ENCODE measurements around the gene C1QTNF12. TPM values are rescaled to one million over a fixed set of nuclear protein-coding genes. Genes with fewer than 3 reads are reported as not detected.
A peak's percentile ranks its signal among the peaks of the same experiment; 100 is the strongest.

Gene C1QTNF12
- total and polyA plus RNA-seq, 5 donors from 2014 or later: 0.39 to 6.2 TPM; not detected in 3

GRCh38 chr1:1212780-1213344 lies 33.7 kb downstream of the C1QTNF12 start:
- H3K27ac ChIP-seq (ENCODE audit: insufficient read depth, low read length, poor library complexity, severe bottlenecking): peak overlapping the region; percentile 84
- Mint-ChIP-seq H3K4me1 (peaks cover 5 to 47% (median 21%) of the 10 kb centered on the region in 4 donors), H3K36me3 (peaks cover 6% of the 10 kb centered on the region), H3K27me3 (peaks cover 14% of the 10 kb centered on the region), H3K27ac (no peak overlapping the region), H3K4me3 (peak overlapping the region; percentile 7 to 65 (median 51)), H3K9me3 (peaks cover 0 to 2% (median 0%) of the 10 kb centered on the region in 7 donors)
- H3K27me3 ChIP-seq (ENCODE audit: control insufficient read depth, insufficient read depth, low read length): no peaks in the 10 kb centered on the region
- H3K4me3 ChIP-seq (ENCODE audit: low read depth, low read length): no peak overlapping the region
- peaks cover 80% of the 10 kb centered on the region for H3K4me1 ChIP-seq (ENCODE audit: control insufficient read depth, insufficient read depth, low read length, poor library complexity, severe bottlenecking)
- peak in 2 of 3 donors; percentile 48 to 68 for DNase-seq
- H3K36me3 ChIP-seq (ENCODE audit: control insufficient read depth, insufficient read depth, low read length): no peaks in the 10 kb centered on the region
- H3K9me3 ChIP-seq (ENCODE audit: control insufficient read depth in 2 of 2, low read length in 2 of 2): no peaks in the 10 kb centered on the region
- peak in 1 of 2 donors; percentile 4 for ATAC-seq (ENCODE audit: low read depth in 2 of 2)

GRCh38 chr1:1211541-1212441 lies 34.7 kb downstream of the C1QTNF12 start:
- Histone ChIP-seq H3K36me3 (ENCODE audit: control insufficient read depth, insufficient read depth, low read length) (no peaks in the 10 kb centered on the region), H3K27ac (ENCODE audit: insufficient read depth, low read length, poor library complexity, severe bottlenecking) (peak overlapping the region; percentile 84), H3K4me1 (ENCODE audit: control insufficient read depth, insufficient read depth, low read length, poor library complexity, severe bottlenecking) (peaks cover 83% of the 10 kb centered on the region), H3K9me3 (ENCODE audit: control insufficient read depth in 2 of 2, low read length in 2 of 2) (no peaks in the 10 kb centered on the region), H3K4me3 (ENCODE audit: low read depth, low read length) (no peak overlapping the region), H3K27me3 (ENCODE audit: control insufficient read depth, insufficient read depth, low read length) (no peaks in the 10 kb centered on the region)
- peak overlapping the region in 1 of 3 donors; percentile 26 for H3K27ac Mint-ChIP-seq
- peaks cover 4 to 46% (median 21%) of the 10 kb centered on the region in 4 donors for H3K4me1 Mint-ChIP-seq
- DNase-seq (peak in 1 of 3 donors; percentile 2), ATAC-seq (ENCODE audit: low read depth in 2 of 2) (no peak)
- peak overlapping the region in 3 of 4 donors; percentile 32 to 56 (median 55) for H3K4me3 Mint-ChIP-seq
- H3K36me3 Mint-ChIP-seq: peaks cover 4% of the 10 kb centered on the region
- H3K9me3 Mint-ChIP-seq: peaks cover 0 to 2% (median 0%) of the 10 kb centered on the region in 7 donors
- H3K27me3 Mint-ChIP-seq: peaks cover 13% of the 10 kb centered on the region

GRCh38 chr1:1210726-1211540 lies 35.6 kb downstream of the C1QTNF12 start:
- H3K27me3 Mint-ChIP-seq: peaks cover 7% of the 10 kb centered on the region
- no peaks in the 10 kb centered on the region for H3K27me3 ChIP-seq (ENCODE audit: control insufficient read depth, insufficient read depth, low read length)
- H3K27ac Mint-ChIP-seq: peak overlapping the region in 1 of 3 donors; percentile 25
- H3K9me3 ChIP-seq (ENCODE audit: control insufficient read depth in 2 of 2, low read length in 2 of 2): no peaks in the 10 kb centered on the region
- H3K9me3 Mint-ChIP-seq: no peaks in the 10 kb centered on the region
- peak overlapping the region; percentile 41 to 83 (median 70) for H3K4me3 Mint-ChIP-seq
- ATAC-seq (ENCODE audit: low read depth in 2 of 2) (no peak), DNase-seq (peak in 1 of 3 donors; percentile 1)
- no peak overlapping the region for H3K27ac ChIP-seq (ENCODE audit: insufficient read depth, low read length, poor library complexity, severe bottlenecking)
- no peaks in the 10 kb centered on the region for H3K36me3 ChIP-seq (ENCODE audit: control insufficient read depth, insufficient read depth, low read length)
- H3K36me3 Mint-ChIP-seq: no peaks in the 10 kb centered on the region
- H3K4me1 Mint-ChIP-seq: peaks cover 0 to 45% (median 18%) of the 10 kb centered on the region in 4 donors
- H3K4me3 ChIP-seq (ENCODE audit: low read depth, low read length): no peak overlapping the region
- H3K4me1 ChIP-seq (ENCODE audit: control insufficient read depth, insufficient read depth, low read length, poor library complexity, severe bottlenecking): peaks cover 83% of the 10 kb centered on the region

GRCh38 chr1:1208713-1209433 lies 37.6 kb downstream of the C1QTNF12 start:
- Mint-ChIP-seq H3K9me3 (no peaks in the 10 kb centered on the region), H3K27me3 (peaks cover 7% of the 10 kb centered on the region), H3K36me3 (no peaks in the 10 kb centered on the region), H3K4me3 (peak overlapping the region; percentile 85 to 95 (median 90)), H3K27ac (peak overlapping the region in 2 of 3 donors; percentile 90 to 95), H3K4me1 (peaks cover 0 to 33% (median 12%) of the 10 kb centered on the region in 4 donors)
- DNase-seq (peak in 2 of 3 donors; percentile 35 to 55), ATAC-seq (ENCODE audit: low read depth in 2 of 2) (peak; percentile 8 to 11)
- peak overlapping the region; percentile 88 for H3K27ac ChIP-seq (ENCODE audit: insufficient read depth, low read length, poor library complexity, severe bottlenecking)
- no peaks in the 10 kb centered on the region for H3K36me3 ChIP-seq (ENCODE audit: control insufficient read depth, insufficient read depth, low read length)
- peaks cover 76% of the 10 kb centered on the region for H3K4me1 ChIP-seq (ENCODE audit: control insufficient read depth, insufficient read depth, low read length, poor library complexity, severe bottlenecking)
- H3K9me3 ChIP-seq (ENCODE audit: control insufficient read depth in 2 of 2, low read length in 2 of 2): no peaks in the 10 kb centered on the region
- H3K4me3 ChIP-seq (ENCODE audit: low read depth, low read length): no peak overlapping the region
- H3K27me3 ChIP-seq (ENCODE audit: control insufficient read depth, insufficient read depth, low read length): no peaks in the 10 kb centered on the region

- peak in 1 of 3 donors; percentile 1 for DNase-seq
- peaks cover 0 to 31% (median 12%) of the 10 kb centered on the region in 4 donors for H3K4me1 Mint-ChIP-seq
- H3K36me3 Mint-ChIP-seq: no peaks in the 10 kb centered on the region
- H3K27me3 ChIP-seq (ENCODE audit: control insufficient read depth, insufficient read depth, low read length): no peaks in the 10 kb centered on the region
- peak overlapping the region; percentile 88 for H3K27ac ChIP-seq (ENCODE audit: insufficient read depth, low read length, poor library complexity, severe bottlenecking)
- H3K27me3 Mint-ChIP-seq: peaks cover 7% of the 10 kb centered on the region
- H3K9me3 ChIP-seq (ENCODE audit: control insufficient read depth in 2 of 2, low read length in 2 of 2): no peaks in the 10 kb centered on the region
- peaks cover 62% of the 10 kb centered on the region for H3K4me1 ChIP-seq (ENCODE audit: control insufficient read depth, insufficient read depth, low read length, poor library complexity, severe bottlenecking)
- H3K27ac Mint-ChIP-seq: peak overlapping the region in 1 of 3 donors; percentile 90
- H3K36me3 ChIP-seq (ENCODE audit: control insufficient read depth, insufficient read depth, low read length): no peaks in the 10 kb centered on the region
- H3K4me3 Mint-ChIP-seq: peak overlapping the region in 3 of 4 donors; percentile 85 to 95 (median 89)
- ATAC-seq (ENCODE audit: low read depth in 2 of 2): no peak
- no peaks in the 10 kb centered on the region for H3K9me3 Mint-ChIP-seq
- H3K4me3 ChIP-seq (ENCODE audit: low read depth, low read length): no peak overlapping the region
These were observed 39.0 kb downstream of the C1QTNF12 start for GRCh38 chr1:1207571-1207892.

GRCh38 chr1:1206966-1207531 lies 39.5 kb downstream of the C1QTNF12 start:
- Mint-ChIP-seq H3K4me1 (peaks cover 0 to 31% (median 12%) of the 10 kb centered on the region in 4 donors), H3K9me3 (no peaks in the 10 kb centered on the region), H3K4me3 (peak overlapping the region in 3 of 4 donors; percentile 70 to 91 (median 80)), H3K27me3 (peaks cover 7% of the 10 kb centered on the region), H3K27ac (peak overlapping the region in 1 of 3 donors; percentile 74), H3K36me3 (no peaks in the 10 kb centered on the region)
- peaks cover 58% of the 10 kb centered on the region for H3K4me1 ChIP-seq (ENCODE audit: control insufficient read depth, insufficient read depth, low read length, poor library complexity, severe bottlenecking)
- H3K27me3 ChIP-seq (ENCODE audit: control insufficient read depth, insufficient read depth, low read length): no peaks in the 10 kb centered on the region
- H3K27ac ChIP-seq (ENCODE audit: insufficient read depth, low read length, poor library complexity, severe bottlenecking): peak overlapping the region; percentile 88
- DNase-seq (peak in 1 of 3 donors; percentile 9), ATAC-seq (ENCODE audit: low read depth in 2 of 2) (no peak)
- H3K9me3 ChIP-seq (ENCODE audit: control insufficient read depth in 2 of 2, low read length in 2 of 2): no peaks in the 10 kb centered on the region
- H3K36me3 ChIP-seq (ENCODE audit: control insufficient read depth, insufficient read depth, low read length): no peaks in the 10 kb centered on the region
- no peak overlapping the region for H3K4me3 ChIP-seq (ENCODE audit: low read depth, low read length)
